GM19455 (cell line): Measurements from ENCODE around the gene TMEM163.
"Not testable (repeated sequence)": the region's sequence is repeated elsewhere in the genome, so short reads cannot be mapped to it uniquely, and the experiment has no call there.

ENCODE experiments used
- ATAC-seq: cut with Tn5 transposase; IDR thresholded peaks from one replicate; pipeline ENCODE4 v1.9.1; 2021; ENCODE audit not compliant: unreplicated experiment

Gene TMEM163

DNA sequence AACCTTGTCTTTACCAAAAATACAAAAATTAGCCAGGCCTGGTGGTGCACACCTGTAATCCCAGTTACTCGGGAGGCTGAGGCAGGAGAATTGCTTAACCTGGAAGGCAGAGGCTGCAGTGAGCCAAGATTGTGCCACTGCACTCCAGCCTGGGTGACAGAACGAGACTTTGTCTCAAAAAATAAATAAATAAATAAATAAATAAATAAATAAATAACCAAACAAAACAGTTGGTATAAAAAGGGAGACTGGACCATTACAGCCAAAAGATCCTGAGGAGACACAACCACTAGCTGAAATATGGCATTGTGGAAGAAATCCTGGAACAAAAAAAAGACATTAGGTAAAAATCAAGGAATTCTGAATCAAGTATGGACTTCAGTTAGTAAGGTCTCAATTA, 4.9 kb upstream of the TMEM163 start:
- ATAC-seq: not testable (repeated sequence)

DNA sequence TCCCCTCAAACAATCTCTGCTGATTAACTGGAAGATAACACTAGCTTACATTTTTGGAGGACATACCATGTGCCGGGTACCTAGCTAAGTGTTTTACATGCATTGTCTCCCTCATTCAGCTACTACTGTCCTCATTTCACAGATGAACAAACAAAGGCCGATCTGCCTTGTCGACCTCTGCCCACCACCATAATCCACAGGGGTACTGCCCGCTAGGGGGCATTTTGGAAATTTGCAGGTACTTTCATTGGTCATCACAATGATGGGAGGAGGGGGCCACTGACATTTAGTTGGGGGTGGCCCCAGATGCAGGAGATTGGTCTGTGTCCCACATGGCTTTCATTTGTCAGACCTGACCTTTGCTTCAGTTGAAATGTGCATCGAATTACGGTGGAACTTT, 3.9 kb upstream of the TMEM163 start:
- ATAC-seq: no peak

GRCh38 chr2:134721596-134721995, 2.8 kb upstream of the TMEM163 start:
- ATAC-seq: no peak

DNA sequence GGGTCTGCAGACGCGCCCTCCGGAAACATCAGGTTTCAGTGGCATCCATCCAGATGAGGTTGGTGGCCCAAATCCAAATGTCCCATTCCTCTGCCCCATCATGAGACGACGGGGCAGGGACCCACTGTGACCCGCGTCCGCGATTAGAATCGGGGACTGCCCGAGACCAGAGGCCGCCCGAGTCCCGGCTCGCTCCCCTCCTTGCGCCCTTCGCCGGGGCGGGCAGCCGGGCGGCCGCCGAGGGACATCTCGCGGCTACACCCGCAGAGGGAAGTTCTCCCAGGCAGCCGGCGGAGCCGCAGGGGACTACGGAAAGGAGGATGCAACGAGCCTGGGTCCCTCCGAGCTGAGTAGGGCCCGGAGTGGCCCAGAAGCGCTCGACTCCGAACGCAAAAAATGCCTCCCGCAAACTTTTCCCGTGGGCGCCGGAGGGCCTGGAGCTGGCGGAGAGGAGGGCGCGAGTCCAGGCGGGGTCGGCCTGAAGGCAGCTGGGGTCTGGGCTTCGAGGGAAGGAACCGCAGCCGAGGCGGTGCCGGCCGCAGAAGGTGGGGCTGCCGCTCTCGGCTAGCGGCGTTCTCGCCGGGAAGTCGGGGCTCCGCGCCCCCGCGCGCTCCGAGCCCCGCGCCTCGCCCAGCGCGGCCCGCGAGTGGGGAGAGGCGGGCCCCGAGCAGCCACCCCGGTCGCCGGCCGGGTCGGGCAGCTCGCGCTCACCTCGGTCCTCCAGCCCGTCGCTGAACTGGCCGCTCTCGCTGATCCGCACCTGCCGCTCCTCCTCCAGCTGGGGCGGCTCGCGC, 580 bp downstream of the TMEM163 start:
- peak; percentile 39 for ATAC-seq

- ATAC-seq: no peak
Observed at GRCh38 chr2:134717286-134718022, 1.3 kb downstream of the TMEM163 start.

- ATAC-seq: no peak
Observed at GRCh38 chr2:134716721-134717243, 2.0 kb downstream of the TMEM163 start.

- no peak for ATAC-seq
Observed at GRCh38 chr2:134715932-134716643, 2.7 kb downstream of the TMEM163 start.

GRCh38 chr2:134714228-134714627, 4.6 kb downstream of the TMEM163 start:
- ATAC-seq: no peak

- no peak for ATAC-seq
Observed at GRCh38 chr2:134713606-134714005, 5.2 kb downstream of the TMEM163 start.

DNA sequence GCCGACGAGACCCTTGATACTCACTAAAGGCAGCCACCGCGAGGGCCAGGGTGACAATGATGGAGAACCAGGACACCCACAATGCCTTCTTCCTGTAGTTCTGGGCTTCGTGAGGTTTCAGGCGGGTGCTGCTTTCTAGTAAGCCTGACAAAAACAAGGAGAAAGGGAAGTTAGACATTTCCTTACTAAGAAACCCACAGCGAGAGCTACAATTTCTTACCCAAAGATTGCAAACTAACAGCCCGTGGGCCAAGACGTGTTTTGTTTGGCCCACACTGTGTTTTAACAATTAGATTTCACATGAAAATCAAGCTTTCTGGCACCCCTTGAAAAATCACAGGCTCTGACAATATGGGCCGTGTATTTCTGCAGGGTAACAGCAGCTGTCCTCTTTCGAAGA, 5.6 kb downstream of the TMEM163 start:
- no peak for ATAC-seq

- no peak for ATAC-seq
Observed at GRCh38 chr2:134712736-134713135, 6.1 kb downstream of the TMEM163 start.

DNA sequence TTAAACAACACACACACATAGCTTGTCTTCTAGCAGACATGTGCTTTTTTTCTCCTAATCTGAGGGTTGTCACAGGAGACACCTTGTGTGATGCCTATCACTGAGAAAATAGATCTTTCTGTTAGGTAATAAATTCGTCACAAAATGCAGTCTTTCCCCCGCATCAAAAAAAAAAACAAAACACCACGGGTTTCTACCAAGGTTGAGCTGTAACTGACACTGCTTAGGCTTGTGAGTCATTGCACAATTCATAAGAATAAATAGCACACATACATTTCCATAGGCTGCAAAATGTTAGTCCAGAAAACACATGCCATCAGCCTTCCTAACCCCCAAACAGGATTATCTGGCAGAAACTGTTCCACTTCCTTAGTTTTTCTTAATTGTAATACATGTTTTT, 6.5 kb downstream of the TMEM163 start:
- ATAC-seq: no peak

GRCh38 chr2:134711692-134712091, 7.1 kb downstream of the TMEM163 start:
- no peak for ATAC-seq

- no peak for ATAC-seq
Observed at GRCh38 chr2:134707330-134707676, 11.5 kb downstream of the TMEM163 start.

DNA sequence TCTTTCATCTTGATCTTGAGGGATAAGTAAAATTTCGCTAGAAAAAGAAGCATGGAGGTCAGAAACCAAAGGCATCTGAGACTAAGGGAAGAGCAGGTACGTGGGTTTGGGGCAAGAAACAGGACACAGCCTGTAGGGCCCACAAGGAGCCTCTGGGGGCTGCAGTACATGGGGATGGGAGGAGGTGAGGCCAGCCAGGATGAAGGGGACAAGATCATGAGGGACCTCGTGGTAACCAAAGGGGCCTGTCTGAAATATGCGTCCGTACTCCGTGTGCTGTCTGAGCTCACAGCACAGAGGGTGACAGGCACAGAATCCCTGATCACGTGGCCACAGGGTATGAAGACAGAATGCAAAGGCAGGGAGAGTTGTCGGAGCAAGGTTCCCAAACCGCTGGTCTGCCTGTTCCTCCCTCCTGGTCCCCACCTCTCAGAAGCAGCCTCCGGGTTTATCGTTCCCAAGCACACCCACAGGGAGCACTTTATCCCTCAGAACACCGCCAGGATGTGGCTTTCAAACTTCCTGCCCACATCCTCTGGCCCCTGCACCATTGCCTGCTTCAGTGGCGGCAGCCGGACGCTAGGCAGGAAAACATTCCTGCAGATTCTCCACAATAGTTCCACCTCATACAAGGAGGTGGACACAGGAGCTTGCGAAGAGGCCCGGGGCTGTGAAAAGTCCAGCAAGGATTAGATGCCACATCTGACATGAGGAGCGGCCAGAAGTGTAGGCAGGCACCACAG, 12.0 kb downstream of the TMEM163 start:
- no peak for ATAC-seq

GRCh38 chr2:134705861-134706586, 12.8 kb downstream of the TMEM163 start:
- no peak for ATAC-seq

DNA sequence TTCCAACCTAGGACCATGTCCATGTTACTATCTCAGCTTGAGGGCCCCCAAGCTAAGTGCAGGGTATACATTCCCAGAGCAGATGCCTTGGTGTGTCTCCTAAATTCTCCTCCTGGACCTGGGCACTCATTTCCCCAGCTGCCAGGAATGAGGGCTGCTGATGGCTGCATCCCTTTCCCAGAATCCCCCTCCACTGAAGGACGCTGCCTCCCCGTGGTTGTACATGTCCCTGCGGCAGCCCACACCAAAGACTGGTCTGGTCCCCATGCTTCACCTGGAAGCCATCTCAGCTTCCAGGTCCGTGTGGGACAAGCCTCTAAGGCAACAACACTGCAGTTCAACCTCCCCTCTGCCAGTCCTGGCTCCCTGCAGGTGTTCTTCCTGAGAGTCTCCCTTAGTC, 14.6 kb downstream of the TMEM163 start:
- no peak for ATAC-seq

DNA sequence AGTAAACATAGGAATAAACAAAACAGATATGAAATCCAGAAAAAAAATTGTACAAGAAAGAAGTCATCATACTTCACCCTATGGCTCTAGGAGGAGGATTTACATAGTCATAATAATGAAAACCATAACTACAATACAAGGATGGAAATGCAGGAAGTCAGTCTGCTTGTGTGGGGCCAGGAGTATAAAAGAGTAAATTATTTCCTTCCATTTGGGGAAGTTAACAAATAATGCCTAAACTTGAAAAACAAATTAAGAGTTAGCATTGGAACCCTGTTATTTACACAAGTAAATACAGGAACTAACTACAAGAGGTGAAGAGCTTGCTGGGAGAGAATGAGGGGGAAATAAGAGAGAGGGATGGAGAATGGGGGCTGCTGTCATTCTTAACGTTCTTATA, 15.4 kb downstream of the TMEM163 start:
- ATAC-seq: no peak

DNA sequence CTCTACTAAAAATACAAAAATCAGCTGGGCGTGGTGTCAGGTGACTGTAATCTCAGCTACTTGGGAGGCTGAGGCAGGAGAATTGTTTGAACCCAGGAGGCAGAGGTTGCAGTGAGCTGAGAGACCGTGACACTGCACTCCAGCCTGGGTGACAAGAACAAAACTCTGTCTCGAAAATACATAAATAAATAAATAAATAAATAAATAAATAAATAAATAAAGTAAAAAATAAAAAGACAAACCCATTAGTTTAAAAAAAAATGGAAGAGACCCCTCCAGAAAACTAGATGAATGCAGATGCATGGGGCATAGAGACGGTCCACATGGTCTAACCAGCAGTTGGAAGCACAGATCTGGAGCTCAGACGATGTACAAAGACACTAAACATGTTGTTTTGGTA, 18.1 kb downstream of the TMEM163 start:
- no peak for ATAC-seq

DNA sequence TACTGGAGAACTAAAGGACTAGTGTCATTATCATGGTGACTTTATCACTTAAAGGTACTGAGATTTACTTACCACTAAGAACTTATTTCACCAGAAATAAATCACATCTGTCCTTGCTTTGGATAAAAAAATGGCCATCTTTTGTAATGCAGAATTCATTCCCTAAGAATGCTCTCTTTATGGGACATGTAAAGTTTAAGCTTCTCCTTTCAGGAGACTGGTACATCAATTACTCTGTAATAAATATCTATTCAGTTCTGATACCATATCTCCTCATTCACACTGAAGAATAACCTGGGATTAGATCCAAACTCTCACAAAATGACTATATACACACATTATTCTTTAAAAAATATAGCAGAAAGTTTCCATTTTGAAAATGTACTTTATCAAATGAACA, 24.4 kb downstream of the TMEM163 start:
- ATAC-seq: no peak
